ENCODE measurements around the gene TMUB1.

TMUB1 gene

GRCh38 chr7:151083071-151083823, at the start of gene TMUB1:
TMUB1 (minus strand) TSS chr7:151083493; CDS start chr7:151082563, 930 bp downstream.
- peak; percentile 85 for DNase-seq (ENCODE audit: low spot score)

- DNase-seq (ENCODE audit: low spot score), result no peak
Observed at GRCh38 chr7:151132461-151133205, 49.3 kb upstream of the TMUB1 start.

- DNase-seq (ENCODE audit: low spot score), result no peak
Observed at GRCh38 chr7:151131592-151132293, 48.5 kb upstream of the TMUB1 start.

GRCh38 chr7:151131224-151131591, 47.9 kb upstream of the TMUB1 start:
- no peak for DNase-seq (ENCODE audit: low spot score)

- no peak for DNase-seq (ENCODE audit: low spot score)
Observed at GRCh38 chr7:151130741-151131157, 47.5 kb upstream of the TMUB1 start.

- no peak for DNase-seq (ENCODE audit: low spot score)
Observed at GRCh38 chr7:151129960-151130591, 46.8 kb upstream of the TMUB1 start.

GRCh38 chr7:151129117-151129959, 46.0 kb upstream of the TMUB1 start:
- DNase-seq (ENCODE audit: low spot score), result no peak

GRCh38 chr7:151128716-151129115, 45.4 kb upstream of the TMUB1 start:
- DNase-seq (ENCODE audit: low spot score), result no peak

- no peak for DNase-seq (ENCODE audit: low spot score)
Observed at GRCh38 chr7:151128144-151128543, 44.9 kb upstream of the TMUB1 start.

GRCh38 chr7:151126491-151127137, 43.3 kb upstream of the TMUB1 start:
- DNase-seq (ENCODE audit: low spot score), result no peak

- DNase-seq (ENCODE audit: low spot score), result no peak
Observed at GRCh38 chr7:151125846-151126481, 42.7 kb upstream of the TMUB1 start.

GRCh38 chr7:151125470-151125845, 42.2 kb upstream of the TMUB1 start:
- DNase-seq (ENCODE audit: low spot score), result no peak

GRCh38 chr7:151124899-151125399, 41.7 kb upstream of the TMUB1 start:
- DNase-seq (ENCODE audit: low spot score), result no peak

- DNase-seq (ENCODE audit: low spot score), result no peak
Observed at GRCh38 chr7:151124481-151124880, 41.2 kb upstream of the TMUB1 start.

- peak; percentile 94 for DNase-seq (ENCODE audit: low spot score)
Observed at GRCh38 chr7:151123822-151124464, 40.6 kb upstream of the TMUB1 start.

GRCh38 chr7:151123158-151123821, 40.0 kb upstream of the TMUB1 start:
- DNase-seq (ENCODE audit: low spot score), result no peak

GRCh38 chr7:151122796-151123157, 39.5 kb upstream of the TMUB1 start:
- no peak for DNase-seq (ENCODE audit: low spot score)

GRCh38 chr7:151122276-151122675, 39.0 kb upstream of the TMUB1 start:
- no peak for DNase-seq (ENCODE audit: low spot score)

All from D341Med (cell line).